GM08714 (cell line): Measurements from ENCODE around the gene RAPGEF2.

Source experiments
- H3K4me3 ChIP-seq: fragments of 200-500 bp; sonication (Bioruptor generic); 2 replicates; pipeline ENCODE4 v1.5.1; 2014; ENCODE audit warnings: mild to moderate bottlenecking, low read length, inconsistent platforms
- ZNF274 ChIP-seq: IDR thresholded peaks from 2 replicates; pipeline ENCODE4 v1.6.1; 2012; ENCODE audit warnings: mild to moderate bottlenecking, low read depth, low read length

Gene RAPGEF2

GRCh38 chr4:159347813-159348212, 244.9 kb downstream of the RAPGEF2 start:
- H3K4me3 ChIP-seq: no peak overlapping the region
- TF ChIP-seq ZNF274: no peak

- no peak for TF ChIP-seq ZNF274
- no peak overlapping the region for H3K4me3 ChIP-seq
Observed at GRCh38 chr4:159349332-159349731, 246.5 kb downstream of the RAPGEF2 start.

GRCh38 chr4:159352609-159353008, 249.7 kb downstream of the RAPGEF2 start:
- no peak for TF ChIP-seq ZNF274
- H3K4me3 ChIP-seq: no peak overlapping the region

GRCh38 chr4:159353422-159354116, 250.7 kb downstream of the RAPGEF2 start:
- no peak for TF ChIP-seq ZNF274
- no peak overlapping the region for H3K4me3 ChIP-seq

- H3K4me3 ChIP-seq: no peak overlapping the region
- no peak for TF ChIP-seq ZNF274
Observed at GRCh38 chr4:159355466-159355865, 252.6 kb downstream of the RAPGEF2 start.

GRCh38 chr4:159357350-159357749, 254.5 kb downstream of the RAPGEF2 start:
- no peak overlapping the region for H3K4me3 ChIP-seq
- TF ChIP-seq ZNF274: no peak

- TF ChIP-seq ZNF274: no peak
- no peak overlapping the region for H3K4me3 ChIP-seq
Observed at GRCh38 chr4:159358226-159358625, 255.3 kb downstream of the RAPGEF2 start.

- no peak overlapping the region for H3K4me3 ChIP-seq
- no peak for TF ChIP-seq ZNF274
Observed at GRCh38 chr4:159360549-159360948, 257.7 kb downstream of the RAPGEF2 start.

GRCh38 chr4:159363361-159363760, 260.5 kb downstream of the RAPGEF2 start:
- no peak overlapping the region for H3K4me3 ChIP-seq
- TF ChIP-seq ZNF274: no peak

GRCh38 chr4:159366966-159367780, 264.3 kb downstream of the RAPGEF2 start:
- H3K4me3 ChIP-seq: no peak overlapping the region
- no peak for TF ChIP-seq ZNF274

- H3K4me3 ChIP-seq: no peak overlapping the region
- TF ChIP-seq ZNF274: no peak
Observed at GRCh38 chr4:159367781-159368080, 264.9 kb downstream of the RAPGEF2 start.

GRCh38 chr4:159368320-159368719, 265.4 kb downstream of the RAPGEF2 start:
- TF ChIP-seq ZNF274: no peak
- H3K4me3 ChIP-seq: no peak overlapping the region

- no peak for TF ChIP-seq ZNF274
- H3K4me3 ChIP-seq: no peak overlapping the region
Observed at GRCh38 chr4:159369256-159369655, 266.4 kb downstream of the RAPGEF2 start.

GRCh38 chr4:159370286-159370685, 267.4 kb downstream of the RAPGEF2 start:
- H3K4me3 ChIP-seq: no peak overlapping the region
- no peak for TF ChIP-seq ZNF274

- H3K4me3 ChIP-seq: no peak overlapping the region
- TF ChIP-seq ZNF274: no peak
Observed at GRCh38 chr4:159374749-159375530, 272.1 kb downstream of the RAPGEF2 start.
